Measurements from ENCODE around the gene RHOT2.

The RHOT2 gene

DNA sequence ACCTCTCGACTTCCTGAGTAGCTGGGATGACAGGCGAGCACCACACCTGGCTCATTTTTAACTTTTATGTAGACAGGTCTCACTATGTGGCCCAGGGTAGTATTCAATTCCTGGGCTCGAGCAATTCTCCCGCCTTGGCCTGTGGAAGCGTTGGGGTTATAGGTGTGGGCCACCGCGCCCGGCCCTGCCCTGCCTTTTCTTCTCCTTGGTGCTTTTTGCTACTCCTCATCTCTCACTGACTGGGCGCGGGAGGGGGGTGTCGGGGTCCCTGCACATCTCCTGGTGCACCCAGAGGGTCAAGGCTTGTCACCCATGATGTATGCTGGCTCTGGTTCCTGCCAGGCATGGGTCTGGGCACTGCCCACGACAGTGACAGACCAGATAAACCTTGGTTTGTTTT lies 23.4 kb upstream of the RHOT2 start:
- no peak for DNase-seq (ENCODE audit: low spot score)
- TF ChIP-seq, protein P1, sequence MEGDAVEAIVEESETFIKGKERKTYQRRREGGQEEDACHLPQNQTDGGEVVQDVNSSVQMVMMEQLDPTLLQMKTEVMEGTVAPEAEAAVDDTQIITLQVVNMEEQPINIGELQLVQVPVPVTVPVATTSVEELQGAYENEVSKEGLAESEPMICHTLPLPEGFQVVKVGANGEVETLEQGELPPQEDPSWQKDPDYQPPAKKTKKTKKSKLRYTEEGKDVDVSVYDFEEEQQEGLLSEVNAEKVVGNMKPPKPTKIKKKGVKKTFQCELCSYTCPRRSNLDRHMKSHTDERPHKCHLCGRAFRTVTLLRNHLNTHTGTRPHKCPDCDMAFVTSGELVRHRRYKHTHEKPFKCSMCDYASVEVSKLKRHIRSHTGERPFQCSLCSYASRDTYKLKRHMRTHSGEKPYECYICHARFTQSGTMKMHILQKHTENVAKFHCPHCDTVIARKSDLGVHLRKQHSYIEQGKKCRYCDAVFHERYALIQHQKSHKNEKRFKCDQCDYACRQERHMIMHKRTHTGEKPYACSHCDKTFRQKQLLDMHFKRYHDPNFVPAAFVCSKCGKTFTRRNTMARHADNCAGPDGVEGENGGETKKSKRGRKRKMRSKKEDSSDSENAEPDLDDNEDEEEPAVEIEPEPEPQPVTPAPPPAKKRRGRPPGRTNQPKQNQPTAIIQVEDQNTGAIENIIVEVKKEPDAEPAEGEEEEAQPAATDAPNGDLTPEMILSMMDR (IDR thresholded peaks at IDR 0.05) = no peak
- no peak overlapping the region for H3K27ac ChIP-seq
- no peak overlapping the region for H3K4me3 ChIP-seq

GRCh38 chr16:645852-646678 lies 21.9 kb upstream of the RHOT2 start:
- TF ChIP-seq, protein P1 (IDR thresholded peaks at IDR 0.05) = no peak
- DNase-seq (ENCODE audit: low spot score) = no peak
- Histone ChIP-seq H3K27ac (no peak overlapping the region), H3K4me3 (no peak overlapping the region)

DNA sequence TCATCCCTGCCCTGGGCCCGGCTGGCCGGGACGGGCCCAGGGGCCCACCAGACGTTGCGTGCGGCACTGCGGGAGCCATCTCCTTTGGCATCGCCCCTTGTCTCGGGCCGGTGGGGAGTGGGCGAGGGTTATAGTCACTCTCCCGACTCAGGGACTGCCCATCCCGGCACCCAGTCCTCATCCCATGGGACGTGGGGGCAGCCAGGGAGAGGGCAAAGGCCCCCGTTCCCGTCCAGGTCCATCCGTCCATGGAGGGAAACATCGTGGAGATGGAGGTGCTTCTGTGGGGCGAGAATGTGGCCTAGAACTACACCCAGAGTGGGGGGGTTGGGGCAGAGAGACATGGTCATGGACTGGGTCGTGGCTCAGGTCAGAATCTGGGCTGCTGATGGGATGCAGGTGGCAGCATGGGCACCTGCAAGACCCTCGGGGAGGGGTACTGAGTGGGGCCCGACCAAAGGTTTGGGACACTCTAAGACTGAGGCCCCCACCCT lies 21.2 kb upstream of the RHOT2 start:
- H3K4me3 ChIP-seq = no peak overlapping the region

GRCh38 chr16:647173-647902 lies 20.6 kb upstream of the RHOT2 start:
- Histone ChIP-seq H3K4me3 (peak overlapping the region; percentile 78), H3K27ac (no peak overlapping the region)
- TF ChIP-seq, protein P1 (IDR thresholded peaks at IDR 0.05) = no peak
- no peak for DNase-seq (ENCODE audit: low spot score)

More for the DNA sequence above, 21.2 kb upstream of the RHOT2 start:
- TF ChIP-seq, protein P1 (IDR thresholded peaks at IDR 0.05) = no peak
- no peak for DNase-seq (ENCODE audit: low spot score)
- H3K27ac ChIP-seq = no peak overlapping the region

DNA sequence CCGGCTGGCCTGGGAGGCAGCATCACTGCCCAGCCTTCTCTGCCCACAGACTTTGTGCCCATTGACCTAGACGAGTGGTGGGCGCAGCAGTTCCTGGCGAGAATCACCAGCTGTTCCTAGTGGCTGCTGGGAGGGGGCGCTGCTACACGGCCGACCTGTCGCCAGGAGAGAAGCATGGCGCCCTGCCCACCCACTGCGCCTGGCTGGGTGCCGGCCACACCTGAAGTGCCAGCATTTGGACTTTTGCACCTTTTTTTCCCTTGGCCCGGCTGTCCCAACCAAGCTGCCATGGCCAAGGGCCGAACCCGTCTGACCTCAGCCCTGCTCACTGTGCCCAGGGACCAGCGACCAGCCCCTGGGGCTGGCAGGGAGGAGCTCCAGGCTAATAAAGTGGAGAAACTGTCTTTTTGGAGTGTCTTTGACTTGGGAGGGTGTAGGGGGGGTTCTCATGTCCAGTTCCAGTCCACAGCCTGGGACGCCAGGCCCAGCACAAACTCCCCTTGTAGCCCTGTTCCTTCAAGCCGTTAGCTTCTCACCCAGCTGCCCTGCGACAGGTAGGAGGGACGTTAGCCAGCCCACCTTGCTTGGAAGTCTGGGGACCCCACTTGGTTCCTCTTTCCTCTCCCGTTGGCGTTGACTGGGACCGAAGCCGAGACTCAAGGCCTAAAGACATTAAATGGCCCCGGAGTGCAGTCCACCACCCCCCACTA lies 19.7 kb upstream of the RHOT2 start:
- peak overlapping the region; percentile 71 to 87 for H3K27ac ChIP-seq
- peak overlapping the region; percentile 78 for H3K4me3 ChIP-seq
- TF ChIP-seq, protein P1 (IDR thresholded peaks at IDR 0.05) = no peak
- no peak for DNase-seq (ENCODE audit: low spot score)

GRCh38 chr16:648781-649589 lies 18.9 kb upstream of the RHOT2 start, which contains the start of gene WDR90:
Gene WDR90, plus strand, starts transcription at chr16:649365. Its CDS starts 52 bp downstream, at chr16:649417.
- peak within 1 kb of the TSS; percentile 71 to 87 for H3K27ac ChIP-seq
- TF ChIP-seq, protein P1 (IDR thresholded peaks at IDR 0.05) = no peak
- DNase-seq (ENCODE audit: low spot score) = peak; percentile 94
- H3K4me3 ChIP-seq = peak within 1 kb of the TSS; percentile 78

Measured in coronary artery (tissue), 2 donors.